LNCAP (cell line): ENCODE measurements around the gene C1orf174.

Experiments
- CTCF ChIP-seq: fragments of 450-650 bp; IDR thresholded peaks from 2 replicates; pipeline ENCODE4 v1.5.1; 2017; ENCODE audit warnings: mild to moderate bottlenecking

C1orf174 gene

GRCh38 chr1:3879787-3880428 is 20.2 kb downstream of the C1orf174 start:
- no peak for TF ChIP-seq CTCF

- no peak for TF ChIP-seq CTCF
Measured at GRCh38 chr1:3879099-3879498, 21.0 kb downstream of the C1orf174 start.

GRCh38 chr1:3876716-3877115 is 23.4 kb downstream of the C1orf174 start:
- no peak for TF ChIP-seq CTCF

- no peak for TF ChIP-seq CTCF
Measured at GRCh38 chr1:3874736-3875135, 25.3 kb downstream of the C1orf174 start.

GRCh38 chr1:3872546-3872945 is 27.5 kb downstream of the C1orf174 start:
- no peak for TF ChIP-seq CTCF

- TF ChIP-seq CTCF, result no peak
Measured at GRCh38 chr1:3871451-3871805, 28.6 kb downstream of the C1orf174 start.

- TF ChIP-seq CTCF, result no peak
Measured at GRCh38 chr1:3869751-3870301, 30.2 kb downstream of the C1orf174 start.
